ENCODE measurements around the gene MAFG. TPM values are rescaled to one million over a fixed set of nuclear protein-coding genes. Genes with fewer than 3 reads are reported as not detected.
A peak's percentile ranks its signal among the peaks of the same experiment; 100 is the strongest.

Gene MAFG
- total and polyA plus RNA-seq, 9 of the 15 experiments (the other 6 are each of a cell fraction or from before 2014, with no cell fraction given): 1.1 to 58.1 (median 24.9) TPM

GRCh38 chr17:81926451-81927151, 934 bp downstream of the MAFG start (continued):
- TF ChIP-seq, protein P1, sequence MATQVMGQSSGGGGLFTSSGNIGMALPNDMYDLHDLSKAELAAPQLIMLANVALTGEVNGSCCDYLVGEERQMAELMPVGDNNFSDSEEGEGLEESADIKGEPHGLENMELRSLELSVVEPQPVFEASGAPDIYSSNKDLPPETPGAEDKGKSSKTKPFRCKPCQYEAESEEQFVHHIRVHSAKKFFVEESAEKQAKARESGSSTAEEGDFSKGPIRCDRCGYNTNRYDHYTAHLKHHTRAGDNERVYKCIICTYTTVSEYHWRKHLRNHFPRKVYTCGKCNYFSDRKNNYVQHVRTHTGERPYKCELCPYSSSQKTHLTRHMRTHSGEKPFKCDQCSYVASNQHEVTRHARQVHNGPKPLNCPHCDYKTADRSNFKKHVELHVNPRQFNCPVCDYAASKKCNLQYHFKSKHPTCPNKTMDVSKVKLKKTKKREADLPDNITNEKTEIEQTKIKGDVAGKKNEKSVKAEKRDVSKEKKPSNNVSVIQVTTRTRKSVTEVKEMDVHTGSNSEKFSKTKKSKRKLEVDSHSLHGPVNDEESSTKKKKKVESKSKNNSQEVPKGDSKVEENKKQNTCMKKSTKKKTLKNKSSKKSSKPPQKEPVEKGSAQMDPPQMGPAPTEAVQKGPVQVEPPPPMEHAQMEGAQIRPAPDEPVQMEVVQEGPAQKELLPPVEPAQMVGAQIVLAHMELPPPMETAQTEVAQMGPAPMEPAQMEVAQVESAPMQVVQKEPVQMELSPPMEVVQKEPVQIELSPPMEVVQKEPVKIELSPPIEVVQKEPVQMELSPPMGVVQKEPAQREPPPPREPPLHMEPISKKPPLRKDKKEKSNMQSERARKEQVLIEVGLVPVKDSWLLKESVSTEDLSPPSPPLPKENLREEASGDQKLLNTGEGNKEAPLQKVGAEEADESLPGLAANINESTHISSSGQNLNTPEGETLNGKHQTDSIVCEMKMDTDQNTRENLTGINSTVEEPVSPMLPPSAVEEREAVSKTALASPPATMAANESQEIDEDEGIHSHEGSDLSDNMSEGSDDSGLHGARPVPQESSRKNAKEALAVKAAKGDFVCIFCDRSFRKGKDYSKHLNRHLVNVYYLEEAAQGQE (IDR thresholded peaks at IDR 0.05; ENCODE audit: borderline replicate concordance): 0 out of 2 replicates have a peak, but pooled peaks have one; percentile 6
- TF ChIP-seq, protein P1 (CRISPR knock-in tag; IDR thresholded peaks at IDR 0.05; ENCODE audit: low read depth): no peak
- TF ChIP-seq, protein P2, sequence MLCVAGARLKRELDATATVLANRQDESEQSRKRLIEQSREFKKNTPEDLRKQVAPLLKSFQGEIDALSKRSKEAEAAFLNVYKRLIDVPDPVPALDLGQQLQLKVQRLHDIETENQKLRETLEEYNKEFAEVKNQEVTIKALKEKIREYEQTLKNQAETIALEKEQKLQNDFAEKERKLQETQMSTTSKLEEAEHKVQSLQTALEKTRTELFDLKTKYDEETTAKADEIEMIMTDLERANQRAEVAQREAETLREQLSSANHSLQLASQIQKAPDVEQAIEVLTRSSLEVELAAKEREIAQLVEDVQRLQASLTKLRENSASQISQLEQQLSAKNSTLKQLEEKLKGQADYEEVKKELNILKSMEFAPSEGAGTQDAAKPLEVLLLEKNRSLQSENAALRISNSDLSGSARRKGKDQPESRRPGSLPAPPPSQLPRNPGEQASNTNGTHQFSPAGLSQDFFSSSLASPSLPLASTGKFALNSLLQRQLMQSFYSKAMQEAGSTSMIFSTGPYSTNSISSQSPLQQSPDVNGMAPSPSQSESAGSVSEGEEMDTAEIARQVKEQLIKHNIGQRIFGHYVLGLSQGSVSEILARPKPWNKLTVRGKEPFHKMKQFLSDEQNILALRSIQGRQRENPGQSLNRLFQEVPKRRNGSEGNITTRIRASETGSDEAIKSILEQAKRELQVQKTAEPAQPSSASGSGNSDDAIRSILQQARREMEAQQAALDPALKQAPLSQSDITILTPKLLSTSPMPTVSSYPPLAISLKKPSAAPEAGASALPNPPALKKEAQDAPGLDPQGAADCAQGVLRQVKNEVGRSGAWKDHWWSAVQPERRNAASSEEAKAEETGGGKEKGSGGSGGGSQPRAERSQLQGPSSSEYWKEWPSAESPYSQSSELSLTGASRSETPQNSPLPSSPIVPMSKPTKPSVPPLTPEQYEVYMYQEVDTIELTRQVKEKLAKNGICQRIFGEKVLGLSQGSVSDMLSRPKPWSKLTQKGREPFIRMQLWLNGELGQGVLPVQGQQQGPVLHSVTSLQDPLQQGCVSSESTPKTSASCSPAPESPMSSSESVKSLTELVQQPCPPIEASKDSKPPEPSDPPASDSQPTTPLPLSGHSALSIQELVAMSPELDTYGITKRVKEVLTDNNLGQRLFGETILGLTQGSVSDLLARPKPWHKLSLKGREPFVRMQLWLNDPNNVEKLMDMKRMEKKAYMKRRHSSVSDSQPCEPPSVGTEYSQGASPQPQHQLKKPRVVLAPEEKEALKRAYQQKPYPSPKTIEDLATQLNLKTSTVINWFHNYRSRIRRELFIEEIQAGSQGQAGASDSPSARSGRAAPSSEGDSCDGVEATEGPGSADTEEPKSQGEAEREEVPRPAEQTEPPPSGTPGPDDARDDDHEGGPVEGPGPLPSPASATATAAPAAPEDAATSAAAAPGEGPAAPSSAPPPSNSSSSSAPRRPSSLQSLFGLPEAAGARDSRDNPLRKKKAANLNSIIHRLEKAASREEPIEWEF (CRISPR knock-in tag; IDR thresholded peaks at IDR 0.05): no peak
- peak; percentile 60; the same call in 1 of the 2 replicates for TF ChIP-seq ZBTB2 (IDR thresholded peaks at IDR 0.05)
- peak; percentile 76 for TF ChIP-seq ARID1B (IDR thresholded peaks at IDR 0.05)
- no peak for TF ChIP-seq ZKSCAN3 (CRISPR knock-in tag; IDR thresholded peaks at IDR 0.05)
- no peak for TF ChIP-seq HDAC6 (IDR thresholded peaks at IDR 0.05; ENCODE audit: low read depth, low read length)
- TF ChIP-seq ZNF24 (IDR thresholded peaks at IDR 0.05): no peak
- peak; percentile 67 for TF ChIP-seq NCOR1 (IDR thresholded peaks at IDR 0.05)
- TF ChIP-seq MAFF (IDR thresholded peaks at IDR 0.05; ENCODE audit: low read length): peak; percentile 87
- TF ChIP-seq ELF2 (CRISPR knock-in tag; IDR thresholded peaks at IDR 0.05): 0 out of 2 replicates have a peak, but pooled peaks have one; percentile 15
- peak; percentile 75 for TF ChIP-seq MYC (IDR thresholded peaks at IDR 0.05; ENCODE audit: low read depth, low read length)
- no peak for TF ChIP-seq MYC (CRISPR knock-in tag; IDR thresholded peaks at IDR 0.05; ENCODE audit: borderline replicate concordance, low read depth)
- peak; percentile 49 for TF ChIP-seq MYNN (IDR thresholded peaks at IDR 0.05)
- no peak for TF ChIP-seq MYNN (CRISPR knock-in tag; IDR thresholded peaks at IDR 0.05)
